ENCODE measurements around the gene CFAP54.
A peak's percentile ranks its signal among the peaks of the same experiment; 100 is the strongest.

CFAP54 gene

DNA sequence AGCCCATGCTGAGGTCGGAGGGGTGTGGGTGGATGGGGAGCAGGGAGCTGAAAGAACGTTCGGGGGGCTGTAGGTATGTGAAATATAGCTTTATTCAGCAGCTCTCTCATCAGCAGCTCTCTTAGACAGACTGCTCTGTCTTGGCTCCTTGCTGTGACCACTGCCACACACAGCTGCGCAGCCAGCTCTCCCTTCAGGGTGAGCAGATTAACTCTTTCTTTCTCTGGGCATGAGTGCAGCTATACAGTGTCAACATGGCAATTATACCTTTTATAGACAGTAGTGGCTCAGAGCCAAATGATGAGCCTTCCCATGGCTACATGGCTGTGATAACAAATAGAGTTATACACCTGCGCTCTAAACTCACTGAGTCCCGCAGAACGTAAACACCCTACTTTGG lies 280.0 kb downstream of the CFAP54 start:
- DNase-seq = peak; percentile 98

- peak; percentile 90 for DNase-seq
Observed at GRCh38 chr12:96770219-96771102, 281.1 kb downstream of the CFAP54 start.

DNA sequence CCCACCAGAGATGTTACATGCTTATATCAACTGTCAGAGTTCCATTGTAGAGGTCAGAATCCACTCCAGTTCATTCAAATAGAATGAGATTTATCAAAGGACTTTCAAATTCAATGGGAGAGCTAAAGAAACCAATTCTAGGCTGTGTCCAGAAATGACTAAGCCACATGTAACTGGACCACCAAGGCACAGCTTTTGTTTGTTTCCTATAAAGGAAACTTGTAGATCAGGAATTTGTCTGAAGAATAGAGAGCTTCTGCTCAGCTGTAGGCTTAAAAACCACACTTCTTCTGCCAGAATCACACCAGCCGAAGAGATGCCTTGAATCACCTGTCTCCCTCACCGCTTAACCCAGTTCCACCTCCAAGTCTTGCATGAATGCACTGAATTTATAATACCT lies 283.7 kb downstream of the CFAP54 start:
- no peak for DNase-seq

GRCh38 chr12:96774496-96775256 lies 285.3 kb downstream of the CFAP54 start:
- no peak for DNase-seq

- no peak for DNase-seq
Observed at GRCh38 chr12:96776908-96777307, 287.5 kb downstream of the CFAP54 start.

- DNase-seq = no peak
Observed at GRCh38 chr12:96780330-96780729, 291.0 kb downstream of the CFAP54 start.

- no peak for DNase-seq
Observed at GRCh38 chr12:96786791-96787190, 297.4 kb downstream of the CFAP54 start.

- DNase-seq = no peak
Observed at GRCh38 chr12:96803969-96804368, 314.6 kb downstream of the CFAP54 start.

DNA sequence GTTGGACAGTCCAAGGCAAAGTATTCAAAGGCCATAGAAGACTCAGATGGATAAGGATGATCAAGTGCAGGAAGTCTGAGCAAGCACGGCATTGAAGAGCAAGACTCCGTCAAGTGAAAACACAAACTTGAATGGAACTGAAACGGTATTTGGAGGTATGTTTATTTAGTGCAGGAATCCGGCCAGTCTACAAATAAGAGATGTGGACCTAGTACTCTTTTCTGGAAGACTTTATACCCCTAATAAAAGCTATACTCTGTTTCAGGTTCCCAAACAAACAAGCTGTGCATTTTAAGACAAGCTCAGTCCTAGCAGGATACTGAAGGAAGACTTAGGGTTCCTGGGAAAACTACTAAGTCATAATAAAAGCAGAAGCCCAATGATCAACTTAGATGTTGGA lies 316.9 kb downstream of the CFAP54 start:
- no peak for DNase-seq

DNA sequence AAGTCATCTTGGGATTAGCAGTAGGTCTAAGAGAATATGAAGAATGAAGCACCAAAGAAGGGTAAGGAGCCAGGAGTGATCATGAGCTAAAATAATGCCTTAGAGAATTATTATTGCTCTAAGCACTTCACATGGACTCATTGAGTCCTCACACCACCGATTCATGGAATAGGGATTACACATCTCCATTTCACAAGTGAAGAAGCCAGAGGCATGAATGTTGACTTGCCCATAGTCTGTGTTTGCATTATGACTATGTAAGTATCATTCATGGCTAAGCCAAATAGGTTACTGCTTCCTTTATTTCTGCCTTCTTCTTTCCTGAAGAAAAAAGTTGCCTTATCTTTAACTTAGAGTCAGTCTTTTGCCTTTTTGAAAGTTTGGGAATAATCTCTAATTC lies 318.4 kb downstream of the CFAP54 start:
- DNase-seq = no peak

- DNase-seq = no peak
Observed at GRCh38 chr12:96808587-96808986, 319.2 kb downstream of the CFAP54 start.

DNA sequence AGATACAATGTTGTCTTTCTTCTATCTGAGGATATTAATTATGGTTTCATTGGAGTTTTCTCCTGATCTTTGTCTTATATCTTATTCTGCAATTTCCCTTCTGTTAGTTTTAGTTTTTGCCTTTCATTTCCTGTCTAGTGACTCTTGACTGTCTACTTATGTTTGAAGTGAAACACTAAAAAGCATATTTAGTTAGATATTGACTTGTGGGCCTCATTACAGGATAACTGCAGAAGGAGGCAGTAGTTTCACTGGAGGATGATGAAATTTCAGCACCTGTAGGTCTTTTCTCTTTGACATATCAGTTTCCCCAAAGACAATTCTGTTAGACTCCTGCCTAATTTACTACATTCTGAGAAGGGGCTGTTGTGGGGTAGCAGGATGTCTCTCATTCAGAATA lies 320.1 kb downstream of the CFAP54 start:
- DNase-seq = no peak

DNA sequence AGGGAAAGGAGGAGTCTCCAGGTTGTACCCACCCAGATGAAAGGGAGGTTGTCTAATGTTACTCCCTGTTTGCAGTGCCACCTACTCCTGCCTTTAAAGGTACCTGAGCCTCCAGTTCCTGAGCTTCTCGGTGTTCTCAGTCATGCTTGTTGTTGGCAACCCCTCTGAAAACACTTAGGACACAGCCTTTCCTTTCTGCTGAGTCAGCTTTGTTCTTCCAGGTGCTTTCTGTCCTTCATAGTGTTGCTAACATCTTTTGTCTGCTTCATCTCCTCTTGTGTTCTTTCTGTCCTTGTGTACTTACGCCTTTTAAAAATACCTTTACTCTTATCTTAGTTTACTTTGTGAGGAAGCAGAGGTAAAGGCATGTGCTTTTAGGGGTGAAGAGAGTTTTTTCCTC lies 320.7 kb downstream of the CFAP54 start:
- DNase-seq = peak; percentile 5

DNA sequence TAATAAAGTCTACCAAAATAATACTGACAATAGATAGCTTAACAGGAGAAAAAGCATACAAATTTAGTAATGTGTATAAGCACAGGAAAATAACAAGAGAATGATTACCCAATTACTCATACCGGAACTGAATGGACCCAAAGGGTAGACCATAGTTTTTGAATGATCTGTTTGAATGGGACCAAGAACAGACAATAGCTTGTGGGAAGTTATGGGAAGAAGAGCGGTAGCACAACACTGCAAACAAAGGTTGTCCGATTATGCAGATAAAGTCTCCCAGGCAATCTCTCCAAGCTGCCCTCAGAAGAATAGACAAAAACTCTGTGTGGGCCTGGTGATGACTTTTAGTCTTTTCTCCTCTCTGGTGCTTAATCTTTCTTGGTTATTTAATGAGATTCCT lies 321.1 kb downstream of the CFAP54 start:
- no peak for DNase-seq

DNA sequence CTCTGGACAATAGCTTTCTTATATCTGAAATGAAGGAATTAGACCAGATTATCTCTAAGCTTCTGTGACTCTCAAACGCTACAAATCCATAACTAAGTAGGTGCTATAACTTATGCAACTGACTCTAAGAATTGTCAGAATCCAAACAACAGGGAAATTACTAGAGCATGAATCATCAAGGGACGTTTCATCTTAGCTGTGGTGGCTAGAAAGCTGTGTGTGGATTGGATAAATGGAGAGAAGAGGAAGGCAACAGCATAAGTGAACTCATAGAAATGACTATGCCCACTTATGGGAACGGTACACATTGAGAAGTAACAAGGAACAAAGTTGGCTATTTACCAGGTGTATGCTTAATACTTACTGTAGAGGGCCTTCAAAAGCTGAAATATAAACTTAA lies 321.7 kb downstream of the CFAP54 start:
- DNase-seq = no peak

- DNase-seq = no peak
Observed at GRCh38 chr12:96812153-96812552, 322.8 kb downstream of the CFAP54 start.

DNA sequence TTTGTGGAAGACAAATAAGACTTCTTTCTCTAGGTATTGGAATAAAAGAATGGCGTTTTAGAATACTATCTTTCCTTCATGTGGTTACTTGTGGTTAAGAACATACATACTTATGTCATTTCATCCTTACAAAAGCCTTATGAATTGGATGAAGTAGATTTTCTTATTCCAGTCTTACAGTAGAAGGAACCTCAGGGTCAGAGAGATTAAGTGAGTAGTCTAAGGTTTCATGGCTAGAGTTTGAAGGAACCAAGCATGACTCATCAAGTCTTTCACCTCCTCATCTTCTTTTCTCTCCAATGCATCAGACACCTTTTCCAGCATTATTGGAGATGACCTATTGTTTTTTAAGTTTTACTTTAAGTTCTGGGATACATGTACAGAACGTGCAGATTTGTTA lies 324.8 kb downstream of the CFAP54 start:
- DNase-seq = no peak

DNA sequence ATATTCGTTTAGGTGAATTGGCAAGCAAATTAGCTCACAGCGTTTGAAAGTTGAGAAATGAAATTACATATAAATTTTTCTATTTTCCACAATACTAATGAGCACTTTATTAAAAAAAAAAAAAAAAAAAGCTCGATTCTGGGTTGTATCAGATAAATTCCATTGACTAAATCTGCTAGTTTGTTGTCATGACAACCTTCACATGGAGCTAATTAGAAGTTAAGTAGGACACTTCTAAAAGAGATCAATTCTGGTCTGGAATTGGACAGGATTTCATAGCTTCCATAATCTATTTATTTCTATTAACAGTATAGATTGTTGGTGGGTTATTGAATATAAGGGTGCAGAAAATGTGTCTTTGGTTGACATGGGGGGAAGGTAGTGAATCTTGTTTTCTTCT lies 332.2 kb downstream of the CFAP54 start:
- DNase-seq = no peak

DNA sequence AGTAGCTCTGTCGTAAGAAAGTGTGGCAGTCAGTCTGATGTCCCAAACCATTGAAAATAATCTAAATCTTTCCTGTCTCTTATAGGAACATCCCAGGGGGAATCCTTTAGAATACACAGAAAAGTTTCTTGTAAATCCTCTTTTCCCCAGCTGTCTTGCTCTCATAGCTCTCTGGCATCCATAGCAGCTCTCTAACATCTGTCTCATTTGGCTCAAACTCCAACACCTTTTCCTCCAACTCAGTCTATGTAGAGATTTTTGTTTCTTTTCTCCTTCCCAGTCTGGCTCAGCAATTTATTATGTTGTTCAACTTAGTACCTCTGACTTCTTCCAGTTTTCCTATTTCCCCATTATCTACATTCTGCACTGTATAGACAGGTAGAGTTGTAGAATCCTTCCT lies 333.3 kb downstream of the CFAP54 start:
- no peak for DNase-seq

DNA sequence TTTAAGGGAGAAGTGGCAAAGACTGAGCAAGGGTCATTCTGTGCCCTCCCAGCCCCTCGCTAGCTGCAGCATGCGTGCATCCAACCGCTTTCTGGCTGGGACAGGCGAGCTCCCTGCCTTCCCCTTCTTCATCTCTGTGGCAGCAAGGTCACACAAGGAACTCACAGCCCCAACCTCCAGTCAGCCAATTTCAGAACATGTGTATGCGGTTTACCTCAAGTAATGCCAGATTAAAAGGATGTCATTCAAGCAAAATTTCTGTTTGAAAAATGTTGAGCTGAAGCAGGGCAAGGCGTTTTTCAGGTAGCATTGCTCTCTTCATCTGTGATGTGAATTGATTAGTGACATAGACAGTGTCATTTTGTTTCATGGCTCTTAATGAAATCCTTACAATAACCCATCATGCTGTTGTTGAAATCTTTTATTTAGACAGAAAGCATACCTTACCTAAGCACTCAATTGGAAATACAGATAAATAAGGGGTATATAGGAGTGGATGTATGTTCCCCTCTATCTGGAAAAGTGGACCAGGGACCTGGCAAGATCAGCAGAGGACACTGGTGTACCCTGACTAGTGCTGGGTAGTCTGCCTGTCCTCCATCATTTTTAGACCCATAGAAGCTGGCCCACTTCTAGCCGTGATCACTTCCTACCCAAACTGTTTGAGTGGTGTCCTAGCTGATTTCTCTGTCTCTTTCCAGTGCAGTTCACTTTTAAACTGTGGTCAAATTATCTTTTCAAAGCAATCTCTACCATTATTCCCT lies 334.9 kb downstream of the CFAP54 start:
- no peak for DNase-seq

DNA sequence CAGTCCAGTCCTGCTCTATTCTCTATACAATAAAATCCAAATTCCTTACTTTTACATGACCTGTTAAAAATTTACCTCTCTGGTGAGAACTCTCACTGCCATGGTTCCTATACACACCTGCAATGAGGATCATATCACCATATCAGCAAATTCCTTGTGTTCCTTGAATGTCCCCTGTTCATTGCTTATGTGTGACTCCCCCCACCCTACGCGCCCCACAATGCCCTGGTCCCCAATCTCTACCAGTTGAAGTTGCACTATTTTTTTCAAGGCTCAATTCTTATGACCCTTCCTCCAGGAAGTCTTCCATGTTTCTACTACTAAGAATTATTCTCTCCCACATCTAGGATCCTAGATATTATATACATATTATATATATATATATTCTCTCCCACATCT lies 335.5 kb downstream of the CFAP54 start:
- DNase-seq = no peak

DNA sequence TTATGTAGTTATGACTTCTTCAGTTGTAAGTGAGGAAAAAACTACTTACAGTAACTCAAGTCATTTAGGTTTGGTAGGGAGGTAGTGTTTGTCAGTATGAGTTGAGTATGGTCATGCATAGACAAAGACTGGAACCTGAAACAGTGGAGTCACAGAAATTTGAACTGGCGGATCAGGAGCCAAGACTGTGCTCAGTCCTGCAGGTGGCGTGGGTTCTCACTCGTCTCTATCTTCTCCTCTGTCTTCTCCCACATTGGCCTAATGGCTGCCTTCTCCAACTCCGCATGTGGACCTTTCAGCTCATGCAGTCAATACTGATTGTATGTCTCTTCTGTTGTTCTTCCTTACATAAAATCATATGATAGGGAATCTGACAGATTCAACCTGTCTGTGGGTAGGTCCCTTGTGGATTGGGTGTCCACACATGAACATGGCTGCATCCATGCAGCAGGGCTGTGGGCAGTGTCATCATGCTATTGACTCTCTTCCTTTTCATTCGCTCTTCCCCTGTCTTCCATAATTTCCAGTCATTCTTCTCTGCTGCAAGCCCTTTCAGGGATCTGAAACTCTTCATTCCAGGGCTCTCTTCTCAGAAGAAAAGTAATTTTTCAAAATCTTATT lies 338.9 kb downstream of the CFAP54 start:
- DNase-seq = no peak

DNA sequence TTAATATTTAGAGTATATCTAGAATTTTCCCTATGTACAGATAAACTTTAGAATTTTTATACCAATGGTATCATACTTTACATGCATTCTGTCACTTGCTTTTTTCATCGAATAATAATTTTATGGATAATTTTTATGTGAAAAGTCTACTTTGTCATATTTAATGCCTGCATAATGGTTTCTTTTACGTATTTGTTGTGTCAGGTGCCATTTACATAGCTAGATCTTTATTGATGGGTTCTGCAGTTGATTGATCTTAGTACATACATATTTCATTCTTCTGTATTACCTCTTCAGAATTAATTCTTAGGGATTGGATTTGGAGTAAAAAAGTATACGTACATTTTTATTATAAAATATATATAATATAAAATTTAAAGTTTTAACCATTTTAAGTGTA lies 340.0 kb downstream of the CFAP54 start:
- DNase-seq = no peak
